HEK293 (cell line): ENCODE results near the gene RAVER2.
"Not testable (repeated sequence)": the region's sequence is repeated elsewhere in the genome, so short reads cannot be mapped to it uniquely, and the experiment has no call there.

Source experiments
- CTCF ChIA-PET: fragments of 350-600 bp; formaldehyde crosslinking; extraction: SDS; loops from one replicate; lab custom pipeline; 2021; ENCODE audit warnings: antibody characterized with exemption; lab: Yijun Ruan, JAX
- POLR2A ChIA-PET: fragments of 300-600 bp; formaldehyde crosslinking; extraction: SDS; loops from one replicate; lab custom pipeline; 2020; ENCODE audit warnings: antibody characterized with exemption, inconsistent platforms; lab: Yijun Ruan, JAX
- H3K27ac ChIP-seq: fragments of 200-500 bp; sonication (Bioruptor generic); 2 replicates; pipeline ENCODE4 v1.5.1; 2014; ENCODE audit warnings: low read depth, low read length, control low read depth, inconsistent platforms; ENCODE audit errors: extremely low read depth
- H3K36me3 ChIP-seq, 2 experiments: fragments of 200-500 bp in 1 of 2; sonication (Bioruptor generic) in 1 of 2; 1 replicate in 1 of 2; 2 replicates in 1 of 2; pipeline ENCODE4 v1.5.1; 2014 to 2017; ENCODE audit warnings: inconsistent platforms in 2 of 2, low read length in 2 of 2; ENCODE audit not compliant: control insufficient read depth in 2 of 2, insufficient read depth in 1 of 2
- H3K4me1 ChIP-seq: fragments of 200-500 bp; sonication (Bioruptor generic); 2 replicates; pipeline ENCODE4 v1.5.1; 2014; ENCODE audit warnings: mild to moderate bottlenecking, low read length, inconsistent platforms; ENCODE audit not compliant: control insufficient read depth, insufficient read depth
- H3K4me3 ChIP-seq: 2 replicates; pipeline ENCODE4 v1.5.1; 2011; ENCODE audit warnings: low read depth, mild to moderate bottlenecking, control low read depth, low read length, moderate library complexity
- H3K9me3 ChIP-seq: fragments of 200-500 bp; sonication (Bioruptor generic); 2 replicates; pipeline ENCODE4 v1.5.1; 2014; ENCODE audit warnings: low read depth, low read length, inconsistent platforms; ENCODE audit not compliant: control insufficient read depth, insufficient read depth
- GLIS2 ChIP-seq: fragments of 450-650 bp; formaldehyde crosslinking; IDR thresholded peaks from 2 replicates; pipeline ENCODE4 v1.5.1; 2016; ENCODE audit warnings: missing biosample characterization, missing genetic modification characterization
- SP7 ChIP-seq: fragments of 450-650 bp; formaldehyde crosslinking; IDR thresholded peaks from 2 replicates; pipeline ENCODE4 v1.5.1; 2016; ENCODE audit warnings: missing biosample characterization, missing genetic modification characterization
- TRIM28 ChIP-seq: IDR thresholded peaks from 2 replicates; pipeline ENCODE4 v1.6.1; 2011; ENCODE audit warnings: low read length, control low read depth, borderline replicate concordance
- YY2 ChIP-seq: fragments of 450-650 bp; formaldehyde crosslinking; IDR thresholded peaks from 2 replicates; pipeline ENCODE4 v1.5.1; 2016; ENCODE audit warnings: missing biosample characterization, missing genetic modification characterization
- ZBTB10 ChIP-seq: fragments of 450-650 bp; formaldehyde crosslinking; IDR thresholded peaks from 2 replicates; pipeline ENCODE4 v1.5.1; 2016; ENCODE audit warnings: missing biosample characterization, missing genetic modification characterization
- ZBTB8A ChIP-seq: fragments of 450-650 bp; formaldehyde crosslinking; IDR thresholded peaks from 2 replicates; pipeline ENCODE4 v1.5.1; 2016; ENCODE audit warnings: missing biosample characterization, missing genetic modification characterization
- ZNF138 ChIP-seq: fragments of 450-650 bp; formaldehyde crosslinking; IDR thresholded peaks from 2 replicates; pipeline ENCODE4 v1.5.1; 2016; ENCODE audit warnings: missing biosample characterization, missing genetic modification characterization, borderline replicate concordance
- ZNF146 ChIP-seq: fragments of 450-650 bp; formaldehyde crosslinking; IDR thresholded peaks from 2 replicates; pipeline ENCODE4 v1.5.1; 2016; ENCODE audit warnings: missing biosample characterization, missing genetic modification characterization
- ZNF19 ChIP-seq: fragments of 450-650 bp; formaldehyde crosslinking; IDR thresholded peaks from 2 replicates; pipeline ENCODE4; 2016; ENCODE audit warnings: missing biosample characterization, missing genetic modification characterization, low read depth
- ZNF311 ChIP-seq: fragments of 450-650 bp; formaldehyde crosslinking; IDR thresholded peaks from 2 replicates; pipeline ENCODE4 v1.5.1; 2017; ENCODE audit warnings: missing biosample characterization, missing genetic modification characterization, borderline replicate concordance
- ZNF366 ChIP-seq: fragments of 450-650 bp; formaldehyde crosslinking; conservative IDR thresholded peaks from 2 replicates; pipeline ENCODE4 v1.5.1; 2016; ENCODE audit warnings: missing biosample characterization, missing genetic modification characterization
- ZNF561 ChIP-seq: fragments of 450-650 bp; IDR thresholded peaks from 2 replicates; pipeline ENCODE4 v1.5.1; 2018; ENCODE audit warnings: missing biosample characterization, missing genetic modification characterization, borderline replicate concordance
- ZNF580 ChIP-seq: fragments of 450-650 bp; formaldehyde crosslinking; IDR thresholded peaks from 2 replicates; pipeline ENCODE4 v1.5.1; 2016; ENCODE audit warnings: missing biosample characterization, missing genetic modification characterization
- ZNF600 ChIP-seq: fragments of 450-650 bp; formaldehyde crosslinking; IDR thresholded peaks from 2 replicates; pipeline ENCODE4 v1.5.1; 2016; ENCODE audit warnings: missing biosample characterization, missing genetic modification characterization
- ZNF701 ChIP-seq: fragments of 450-650 bp; formaldehyde crosslinking; IDR thresholded peaks from 2 replicates; pipeline ENCODE4 v1.5.1; 2016; ENCODE audit warnings: missing biosample characterization, missing genetic modification characterization
- ZSCAN30 ChIP-seq: fragments of 450-650 bp; IDR thresholded peaks from 2 replicates; pipeline ENCODE4 v1.5.1; 2018; ENCODE audit warnings: missing biosample characterization, mild to moderate bottlenecking, missing genetic modification characterization, moderate library complexity

RAVER2 gene

GRCh38 chr1:64769482-64769881 lies 24.6 kb downstream of the RAVER2 start (continued):
- TF ChIP-seq ZBTB8A (tag by site-specific recombination): no peak

GRCh38 chr1:64769971-64770370 lies 25.1 kb downstream of the RAVER2 start:
- H3K4me1 ChIP-seq: peaks cover 6% of the 10 kb centered on the region
- no peak overlapping the region for H3K4me3 ChIP-seq
- peaks cover 0 to 23% of the 10 kb centered on the region in 2 experiments; a peak in 2 of 3 replicates for H3K36me3 ChIP-seq
- no peaks in the 10 kb centered on the region for H3K9me3 ChIP-seq
- POLR2A ChIA-PET: no interaction called here
- H3K27ac ChIP-seq: no peak overlapping the region
- CTCF ChIA-PET: interaction anchor here (0.6 kb wide), 1 partner anchor 29 kb away, joined by 3 read pairs; no protein-coding TSS in a partner anchor
- no peak for TF ChIP-seq ZNF138 (tag by site-specific recombination)
- no peak for TF ChIP-seq ZBTB10 (tag by site-specific recombination)
- TF ChIP-seq ZNF561 (tag by site-specific recombination): no peak
- TF ChIP-seq YY2 (tag by site-specific recombination): no peak
- TF ChIP-seq TRIM28: no peak
- TF ChIP-seq ZSCAN30 (tag by site-specific recombination): no peak
- TF ChIP-seq SP7 (tag by site-specific recombination): no peak
- TF ChIP-seq ZNF366 (tag by site-specific recombination): no peak
- TF ChIP-seq ZNF701 (tag by site-specific recombination): no peak
- TF ChIP-seq ZNF311: no peak
- no peak for TF ChIP-seq GLIS2 (tag by site-specific recombination)

- H3K36me3 ChIP-seq: peaks cover 0 to 30% of the 10 kb centered on the region in 2 experiments; a peak in 2 of 3 replicates
- TF ChIP-seq ZNF146: peak; percentile 90
- peak; percentile 68; the same call in 1 of the 2 replicates for TF ChIP-seq ZNF580 (tag by site-specific recombination)
- H3K9me3 ChIP-seq, H3K4me1 ChIP-seq, H3K27ac ChIP-seq, H3K4me3 ChIP-seq, POLR2A ChIA-PET, CTCF ChIA-PET: not testable (repeated sequence)
These were observed 28.4 kb downstream of the RAVER2 start for GRCh38 chr1:64773306-64773705.

- Histone ChIP-seq H3K36me3 (peaks cover 5 to 21% of the 10 kb centered on the region in 2 experiments; a peak in 2 of 3 replicates), H3K4me3 (no peak overlapping the region), H3K9me3 (no peaks in the 10 kb centered on the region), H3K4me1 (no peaks in the 10 kb centered on the region), H3K27ac (no peak overlapping the region)
- TF ChIP-seq ZNF600 (tag by site-specific recombination): peak; percentile 41; the same call in 1 of the 2 replicates
- no peak for TF ChIP-seq ZNF19 (tag by site-specific recombination)
- ChIA-PET CTCF (no interaction called here), POLR2A (no interaction called here)
These were observed 30.2 kb downstream of the RAVER2 start for GRCh38 chr1:64775113-64775512.

GRCh38 chr1:64782044-64782443 lies 37.2 kb downstream of the RAVER2 start:
- H3K4me1 ChIP-seq, H3K27ac ChIP-seq, H3K9me3 ChIP-seq, CTCF ChIA-PET, H3K4me3 ChIP-seq, POLR2A ChIA-PET: not testable (repeated sequence)
- peaks cover 12 to 25% of the 10 kb centered on the region in 2 experiments for H3K36me3 ChIP-seq
